ENCODE measurements around the gene ZNHIT2.

Gene ZNHIT2

DNA sequence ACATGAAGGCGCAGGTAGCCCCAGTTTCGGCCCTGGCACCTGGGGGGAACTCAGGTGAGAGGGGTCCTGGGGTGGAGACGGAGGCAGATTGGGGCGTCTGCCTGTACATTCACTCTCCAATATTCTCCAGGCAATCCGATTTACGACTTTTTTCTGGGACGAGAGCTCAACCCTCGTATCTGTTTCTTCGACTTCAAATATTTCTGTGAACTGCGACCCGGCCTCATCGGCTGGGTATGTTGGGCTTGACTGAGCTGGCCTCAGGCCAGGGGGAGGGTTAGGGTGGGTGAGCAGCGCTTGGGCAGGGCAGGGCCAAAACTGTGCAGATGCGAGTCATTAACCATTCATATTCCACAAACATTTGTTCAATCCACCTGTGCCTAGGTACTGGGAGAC, 4.1 kb downstream of the ZNHIT2 start:
- no peaks in the 10 kb centered on the region for H3K9me3 ChIP-seq (ENCODE audit: control insufficient read depth in 5 of 5, low read length in 5 of 5)

DNA sequence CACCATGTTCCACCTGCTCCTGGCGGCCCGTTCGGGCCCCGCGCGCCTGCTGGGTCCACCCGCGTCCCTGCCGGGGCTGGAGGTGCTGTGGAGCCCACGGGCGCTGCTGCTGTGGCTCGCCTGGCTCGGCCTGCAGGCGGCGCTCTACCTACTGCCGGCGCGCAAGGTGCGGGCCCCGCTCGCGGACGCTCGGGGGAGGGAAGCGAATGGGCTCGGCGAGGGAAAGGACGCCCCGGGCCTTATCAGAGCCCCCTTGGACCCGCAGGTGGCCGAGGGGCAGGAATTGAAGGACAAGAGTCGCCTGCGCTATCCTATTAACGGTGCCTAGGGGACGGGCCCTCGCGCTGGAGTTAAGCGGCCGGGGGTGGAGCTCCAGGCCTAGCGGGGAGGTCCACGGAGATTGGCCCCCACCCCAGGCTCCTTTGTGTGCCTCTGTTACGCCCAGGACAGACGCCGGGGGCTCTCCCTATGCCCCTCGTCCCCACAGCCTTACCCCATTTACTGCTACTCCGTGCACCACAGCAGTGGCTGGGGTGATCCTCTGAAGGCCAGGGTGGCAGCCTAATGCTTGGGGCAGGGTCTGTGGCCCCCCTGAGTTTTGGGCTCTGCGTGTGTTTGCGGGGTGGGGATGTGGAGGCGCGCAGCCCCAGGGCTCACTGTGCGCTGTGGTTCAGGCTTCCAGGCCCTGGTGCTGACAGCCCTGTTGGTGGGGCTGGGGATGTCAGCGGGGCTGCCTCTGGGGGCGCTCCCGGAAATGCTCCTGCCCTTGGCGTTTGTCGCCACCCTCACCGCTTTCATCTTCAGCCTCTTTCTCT, 4.7 kb downstream of the ZNHIT2 start:
- peak overlapping the region; percentile 33 to 74 (median 63) for H3K4me3 ChIP-seq (ENCODE audit: low read depth in 1 of 5, low read length in 5 of 5)
- no peaks in the 10 kb centered on the region for H3K9me3 ChIP-seq (ENCODE audit: control insufficient read depth in 5 of 5, low read length in 5 of 5)
- H3K36me3 ChIP-seq (ENCODE audit: control insufficient read depth in 5 of 5, insufficient read depth in 5 of 5, low read length in 5 of 5), result peaks cover 0 to 43% (median 38%) of the 10 kb centered on the region in 5 donors
- no peaks in the 10 kb centered on the region for H3K27me3 ChIP-seq (ENCODE audit: control insufficient read depth in 5 of 5, insufficient read depth in 4 of 5, low read length in 5 of 5)
- peaks cover 2 to 67% (median 47%) of the 10 kb centered on the region in 5 donors for H3K4me1 ChIP-seq (ENCODE audit: control insufficient read depth in 5 of 5, insufficient read depth in 5 of 5, low read length in 5 of 5)
- H3K27ac ChIP-seq (ENCODE audit: low read depth, low read length), result no peak overlapping the region
- peak overlapping the region in 4 of 5 donors; percentile 70 to 81 (median 72) for H3K9ac ChIP-seq (ENCODE audit: low read length in 5 of 5)

More for the DNA sequence above, 4.1 kb downstream of the ZNHIT2 start:
- Histone ChIP-seq H3K27ac (ENCODE audit: low read depth, low read length) (no peak overlapping the region), H3K9ac (ENCODE audit: low read length in 5 of 5) (peak overlapping the region in 2 of 5 donors; percentile 74 to 81), H3K27me3 (ENCODE audit: control insufficient read depth in 5 of 5, insufficient read depth in 4 of 5, low read length in 5 of 5) (no peaks in the 10 kb centered on the region), H3K36me3 (ENCODE audit: control insufficient read depth in 5 of 5, insufficient read depth in 5 of 5, low read length in 5 of 5) (peaks cover 0 to 37% (median 32%) of the 10 kb centered on the region in 5 donors), H3K4me1 (ENCODE audit: control insufficient read depth in 5 of 5, insufficient read depth in 5 of 5, low read length in 5 of 5) (peaks cover 4 to 67% (median 49%) of the 10 kb centered on the region in 5 donors), H3K4me3 (ENCODE audit: low read depth in 1 of 5, low read length in 5 of 5) (peak overlapping the region in 3 of 5 donors; percentile 58 to 74 (median 71))

DNA sequence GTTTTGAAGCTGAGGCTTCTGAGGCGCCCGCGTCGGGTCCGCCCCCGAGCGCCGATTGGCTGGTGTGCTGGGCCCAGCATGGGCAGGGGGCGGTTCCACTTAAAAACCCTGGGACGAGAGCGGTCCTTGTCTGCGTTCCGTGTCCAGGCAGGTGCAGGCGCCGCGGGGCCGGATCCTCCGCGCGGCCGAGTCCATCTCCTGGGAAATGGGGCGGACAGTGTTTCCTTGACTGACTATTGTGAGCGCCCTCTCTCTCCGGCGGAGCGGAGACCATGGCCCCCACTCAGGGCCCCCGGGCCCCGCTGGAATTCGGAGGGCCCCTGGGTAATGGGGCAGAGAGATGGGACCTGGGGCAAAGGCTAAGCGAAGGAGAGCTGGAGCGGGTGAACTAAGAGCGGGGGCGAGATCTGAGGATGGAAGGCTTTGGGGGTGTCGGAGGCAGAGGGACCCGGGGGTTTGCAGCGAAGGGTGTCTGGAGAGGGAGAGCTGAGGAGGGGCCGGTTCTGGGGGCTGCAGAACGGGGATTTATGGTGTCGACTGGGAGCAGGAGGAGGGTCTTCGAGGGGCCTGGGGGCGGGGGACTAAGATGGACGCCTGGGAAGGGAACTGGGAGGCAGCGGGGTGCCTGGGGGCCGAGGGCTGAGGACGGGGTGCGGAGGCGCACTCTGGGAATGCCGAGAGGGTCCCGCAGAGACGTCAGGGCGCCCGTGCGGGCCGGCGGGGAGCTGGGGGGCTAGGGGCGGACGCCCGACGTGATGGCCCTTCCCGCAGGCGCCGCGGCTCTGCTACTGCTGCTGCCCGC, 5.6 kb downstream of the ZNHIT2 start, which contains the start of gene TM7SF2:
TSS of gene TM7SF2 (plus strand) at position 129 of the 802 bp plus-strand sequence. CDS start at position 273, 144 bp downstream.
- Histone ChIP-seq H3K9ac (ENCODE audit: low read length in 5 of 5) (peak within 1 kb of the TSS in 4 of 5 donors; percentile 70 to 81 (median 72)), H3K27ac (ENCODE audit: low read depth, low read length) (no peak within 1 kb of the TSS), H3K36me3 (ENCODE audit: control insufficient read depth in 5 of 5, insufficient read depth in 5 of 5, low read length in 5 of 5) (peaks cover 0 to 46% (median 42%) of the 10 kb centered on the region in 5 donors), H3K27me3 (ENCODE audit: control insufficient read depth in 5 of 5, insufficient read depth in 4 of 5, low read length in 5 of 5) (no peaks in the 10 kb centered on the region), H3K4me1 (ENCODE audit: control insufficient read depth in 5 of 5, insufficient read depth in 5 of 5, low read length in 5 of 5) (peaks cover 1 to 62% (median 43%) of the 10 kb centered on the region in 5 donors), H3K4me3 (ENCODE audit: low read depth in 1 of 5, low read length in 5 of 5) (peak within 1 kb of the TSS; percentile 58 to 74 (median 71)), H3K9me3 (ENCODE audit: control insufficient read depth in 5 of 5, low read length in 5 of 5) (no peaks in the 10 kb centered on the region)

DNA sequence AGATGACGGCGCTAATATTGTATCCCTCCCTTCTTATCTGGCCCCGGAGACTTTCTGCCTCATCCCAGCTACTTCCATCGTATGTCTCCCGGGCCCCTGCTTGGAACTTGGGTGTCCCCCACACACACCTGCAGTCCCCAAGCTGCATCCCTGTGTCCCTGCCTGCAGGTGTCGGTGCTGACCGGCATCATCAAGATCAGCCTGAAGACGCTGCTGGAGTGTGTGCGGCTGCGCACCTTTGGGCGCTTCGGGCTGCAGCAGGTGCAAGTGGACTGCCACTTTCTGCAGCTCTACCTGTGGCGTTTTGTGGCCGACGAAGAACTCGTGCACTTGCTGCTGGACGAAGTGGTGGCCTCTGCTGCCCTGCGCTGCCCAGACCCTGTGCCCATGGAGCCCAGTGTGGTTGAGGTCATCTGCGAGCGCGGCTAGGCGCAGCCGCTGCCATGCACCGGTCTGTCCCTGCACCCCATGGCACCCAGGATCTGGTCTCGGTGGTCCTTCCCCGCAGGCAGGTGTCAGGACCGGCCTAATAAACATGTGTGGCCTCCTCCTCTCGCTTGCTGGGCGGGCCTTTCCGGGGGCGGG, 6.2 kb downstream of the ZNHIT2 start:
- Histone ChIP-seq H3K36me3 (ENCODE audit: control insufficient read depth in 5 of 5, insufficient read depth in 5 of 5, low read length in 5 of 5) (peaks cover 0 to 48% (median 42%) of the 10 kb centered on the region in 5 donors), H3K9ac (ENCODE audit: low read length in 5 of 5) (peak overlapping the region in 2 of 5 donors; percentile 0 to 44), H3K4me1 (ENCODE audit: control insufficient read depth in 5 of 5, insufficient read depth in 5 of 5, low read length in 5 of 5) (peaks cover 1 to 55% (median 36%) of the 10 kb centered on the region in 5 donors), H3K4me3 (ENCODE audit: low read depth in 1 of 5, low read length in 5 of 5) (peak overlapping the region in 2 of 5 donors; percentile 35 to 71), H3K9me3 (ENCODE audit: control insufficient read depth in 5 of 5, low read length in 5 of 5) (no peaks in the 10 kb centered on the region), H3K27ac (ENCODE audit: low read depth, low read length) (no peak overlapping the region), H3K27me3 (ENCODE audit: control insufficient read depth in 5 of 5, insufficient read depth in 4 of 5, low read length in 5 of 5) (no peaks in the 10 kb centered on the region)

DNA sequence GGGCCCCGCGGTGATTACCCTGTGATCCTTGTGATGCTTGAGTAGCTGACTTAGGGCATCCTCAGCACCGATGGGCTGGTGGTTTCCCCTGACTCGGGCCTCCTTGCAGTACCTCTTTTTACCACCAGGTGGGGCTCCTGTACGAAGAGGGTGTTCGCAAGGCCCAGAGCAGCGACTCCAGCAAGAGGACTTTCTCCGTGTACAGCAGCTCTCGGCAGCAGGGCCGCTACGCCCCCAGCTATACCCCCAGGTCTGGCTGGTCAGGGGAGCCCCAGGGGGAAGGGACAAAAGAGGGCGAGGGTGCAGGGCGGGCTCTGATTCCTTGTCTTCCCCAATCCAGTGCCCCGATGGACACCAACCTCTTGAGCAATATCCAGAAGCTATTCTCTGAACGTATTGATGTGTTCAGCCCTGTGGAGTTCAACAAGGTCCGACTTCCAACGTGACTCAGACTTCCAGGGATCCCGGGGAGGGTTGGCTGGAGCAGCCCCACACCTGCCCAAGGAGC, 7.1 kb downstream of the ZNHIT2 start:
- H3K27ac ChIP-seq (ENCODE audit: low read depth, low read length), result no peak overlapping the region
- H3K4me1 ChIP-seq (ENCODE audit: control insufficient read depth in 5 of 5, insufficient read depth in 5 of 5, low read length in 5 of 5), result peaks cover 1 to 50% (median 30%) of the 10 kb centered on the region in 5 donors
- peak overlapping the region in 3 of 5 donors; percentile 0 to 44 (median 10) for H3K9ac ChIP-seq (ENCODE audit: low read length in 5 of 5)
- no peaks in the 10 kb centered on the region for H3K9me3 ChIP-seq (ENCODE audit: control insufficient read depth in 5 of 5, low read length in 5 of 5)
- H3K36me3 ChIP-seq (ENCODE audit: control insufficient read depth in 5 of 5, insufficient read depth in 5 of 5, low read length in 5 of 5), result peaks cover 0 to 44% (median 36%) of the 10 kb centered on the region in 5 donors
- H3K27me3 ChIP-seq (ENCODE audit: control insufficient read depth in 5 of 5, insufficient read depth in 4 of 5, low read length in 5 of 5), result no peaks in the 10 kb centered on the region
- H3K4me3 ChIP-seq (ENCODE audit: low read depth in 1 of 5, low read length in 5 of 5), result peak overlapping the region in 1 of 5 donors; percentile 27

DNA sequence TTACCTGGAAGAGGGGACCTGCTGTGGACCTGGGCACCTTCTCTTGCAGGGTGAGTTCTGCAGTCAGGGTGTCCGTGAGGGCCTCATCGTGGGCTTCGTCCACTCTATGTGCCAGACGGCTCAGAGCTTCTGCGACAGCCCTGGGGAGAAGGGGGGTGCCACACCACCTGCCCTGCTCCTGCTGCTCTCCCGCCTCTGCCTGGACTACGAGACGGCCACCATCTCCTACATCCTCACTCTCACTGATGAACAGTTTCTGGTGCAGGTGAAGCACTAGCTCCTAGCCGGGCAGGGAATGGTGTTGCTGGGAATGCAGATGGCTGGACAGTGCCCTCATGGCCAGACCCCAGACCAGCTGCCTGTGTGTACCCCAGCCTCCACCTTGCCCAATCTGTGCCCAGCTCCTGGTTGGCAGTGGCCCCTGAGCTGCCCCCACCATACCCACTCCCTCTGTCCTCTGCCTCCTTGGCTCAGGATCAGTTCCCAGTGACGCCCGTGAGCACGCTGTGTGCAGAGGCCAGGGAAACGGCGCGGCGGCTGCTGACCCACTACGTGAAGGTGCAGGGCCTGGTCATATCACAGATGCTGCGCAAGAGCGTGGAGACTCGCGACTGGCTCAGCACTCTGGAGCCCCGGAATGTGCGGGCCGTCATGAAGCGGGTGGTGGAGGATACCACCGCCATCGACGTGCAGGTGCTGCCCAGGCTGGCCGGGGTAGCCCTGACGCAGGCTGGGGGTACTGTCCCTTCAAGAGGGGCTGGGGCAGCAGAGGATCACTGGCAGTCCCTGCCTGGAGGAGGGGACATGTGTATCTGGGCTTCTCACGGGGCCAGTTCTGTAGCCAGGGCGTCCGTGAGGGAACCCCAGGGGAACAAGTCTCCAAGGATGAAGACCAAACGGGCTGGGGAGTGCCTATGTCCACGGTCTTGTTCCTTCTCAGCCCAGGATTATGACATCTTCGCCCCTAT, 8.0 kb downstream of the ZNHIT2 start:
- H3K27ac ChIP-seq (ENCODE audit: low read depth, low read length), result no peak overlapping the region
- peaks cover 0 to 39% (median 29%) of the 10 kb centered on the region in 5 donors for H3K36me3 ChIP-seq (ENCODE audit: control insufficient read depth in 5 of 5, insufficient read depth in 5 of 5, low read length in 5 of 5)
- no peak overlapping the region for H3K9ac ChIP-seq (ENCODE audit: low read length in 5 of 5)
- no peaks in the 10 kb centered on the region for H3K9me3 ChIP-seq (ENCODE audit: control insufficient read depth in 5 of 5, low read length in 5 of 5)
- no peak overlapping the region for H3K4me3 ChIP-seq (ENCODE audit: low read depth in 1 of 5, low read length in 5 of 5)
- no peaks in the 10 kb centered on the region for H3K27me3 ChIP-seq (ENCODE audit: control insufficient read depth in 5 of 5, insufficient read depth in 4 of 5, low read length in 5 of 5)
- H3K4me1 ChIP-seq (ENCODE audit: control insufficient read depth in 5 of 5, insufficient read depth in 5 of 5, low read length in 5 of 5), result peaks cover 1 to 52% (median 35%) of the 10 kb centered on the region in 5 donors

DNA sequence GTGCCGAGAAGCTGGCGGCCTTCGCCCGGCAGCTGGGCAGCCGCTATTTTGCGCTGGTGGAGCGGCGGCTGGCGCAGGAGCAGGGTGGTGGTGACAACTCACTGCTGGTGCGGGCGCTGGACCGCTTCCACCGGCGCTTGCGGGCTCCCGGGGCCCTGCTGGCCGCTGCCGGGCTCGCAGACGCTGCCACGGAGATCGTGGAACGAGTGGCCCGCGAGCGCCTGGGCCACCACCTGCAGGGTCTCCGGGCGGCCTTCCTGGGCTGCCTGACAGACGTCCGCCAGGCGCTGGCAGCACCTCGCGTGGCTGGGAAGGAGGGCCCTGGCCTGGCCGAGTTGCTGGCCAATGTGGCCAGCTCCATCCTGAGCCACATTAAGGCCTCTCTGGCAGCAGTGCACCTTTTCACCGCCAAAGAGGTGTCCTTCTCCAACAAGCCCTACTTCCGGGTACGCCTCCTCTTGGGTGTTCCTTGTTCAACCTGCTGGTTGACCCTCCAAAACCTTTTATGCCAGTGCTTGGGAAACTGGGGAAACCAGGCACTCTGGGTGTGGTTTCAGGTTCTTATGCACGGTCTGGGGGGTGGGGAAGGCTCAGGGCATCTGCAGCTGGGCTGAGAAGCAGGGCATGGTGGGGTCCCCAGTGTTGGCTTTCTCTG, 8.9 kb downstream of the ZNHIT2 start:
- H3K27me3 ChIP-seq (ENCODE audit: control insufficient read depth in 5 of 5, insufficient read depth in 4 of 5, low read length in 5 of 5), result no peaks in the 10 kb centered on the region
- no peak overlapping the region for H3K4me3 ChIP-seq (ENCODE audit: low read depth in 1 of 5, low read length in 5 of 5)
- peaks cover 0 to 36% (median 29%) of the 10 kb centered on the region in 5 donors for H3K36me3 ChIP-seq (ENCODE audit: control insufficient read depth in 5 of 5, insufficient read depth in 5 of 5, low read length in 5 of 5)
- H3K9ac ChIP-seq (ENCODE audit: low read length in 5 of 5), result no peak overlapping the region
- no peaks in the 10 kb centered on the region for H3K9me3 ChIP-seq (ENCODE audit: control insufficient read depth in 5 of 5, low read length in 5 of 5)
- H3K4me1 ChIP-seq (ENCODE audit: control insufficient read depth in 5 of 5, insufficient read depth in 5 of 5, low read length in 5 of 5), result peaks cover 1 to 56% (median 38%) of the 10 kb centered on the region in 5 donors
- H3K27ac ChIP-seq (ENCODE audit: low read depth, low read length), result no peak overlapping the region

DNA sequence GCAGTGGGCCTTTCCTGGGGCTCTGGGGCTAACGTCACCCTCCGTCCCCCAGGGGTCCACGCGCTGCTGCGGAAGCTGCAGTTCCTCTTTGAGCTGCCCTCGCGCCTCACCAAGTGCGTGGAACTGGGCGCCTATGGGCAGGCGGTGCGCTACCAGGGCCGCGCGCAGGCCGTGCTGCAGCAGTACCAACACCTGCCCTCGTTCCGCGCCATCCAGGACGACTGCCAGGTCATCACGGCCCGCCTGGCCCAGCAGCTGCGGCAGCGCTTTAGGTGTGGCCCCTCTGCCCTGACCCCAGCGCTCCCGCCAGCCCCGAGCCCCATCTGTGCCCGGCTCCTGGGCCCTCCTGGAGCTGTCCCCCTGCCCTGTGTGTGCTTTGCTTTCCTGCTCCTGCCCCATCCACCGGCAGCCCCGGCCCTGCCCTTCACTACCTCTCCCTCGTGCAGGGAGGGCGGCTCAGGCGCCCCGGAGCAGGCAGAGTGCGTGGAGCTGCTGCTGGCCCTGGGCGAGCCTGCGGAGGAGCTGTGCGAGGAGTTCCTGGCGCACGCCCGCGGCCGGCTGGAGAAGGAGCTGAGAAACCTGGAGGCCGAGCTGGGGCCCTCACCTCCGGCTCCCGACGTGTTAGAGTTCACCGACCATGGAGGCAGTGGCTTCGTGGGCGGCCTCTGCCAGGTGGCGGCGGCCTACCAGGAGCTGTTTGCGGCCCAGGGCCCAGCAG, 9.6 kb downstream of the ZNHIT2 start:
- H3K9me3 ChIP-seq (ENCODE audit: control insufficient read depth in 5 of 5, low read length in 5 of 5), result no peaks in the 10 kb centered on the region
- H3K36me3 ChIP-seq (ENCODE audit: control insufficient read depth in 5 of 5, insufficient read depth in 5 of 5, low read length in 5 of 5), result peaks cover 0 to 36% (median 29%) of the 10 kb centered on the region in 5 donors
- no peak overlapping the region for H3K4me3 ChIP-seq (ENCODE audit: low read depth in 1 of 5, low read length in 5 of 5)
- H3K27ac ChIP-seq (ENCODE audit: low read depth, low read length), result no peak overlapping the region
- no peaks in the 10 kb centered on the region for H3K27me3 ChIP-seq (ENCODE audit: control insufficient read depth in 5 of 5, insufficient read depth in 4 of 5, low read length in 5 of 5)
- H3K4me1 ChIP-seq (ENCODE audit: control insufficient read depth in 5 of 5, insufficient read depth in 5 of 5, low read length in 5 of 5), result peaks cover 1 to 55% (median 35%) of the 10 kb centered on the region in 5 donors
- no peak overlapping the region for H3K9ac ChIP-seq (ENCODE audit: low read length in 5 of 5)
